Mesothelial cell of epicardium (in vitro differentiated cells): Measurements from ENCODE around the gene SOS2. TPM values are rescaled to one million over a fixed set of nuclear protein-coding genes. Genes with fewer than 3 reads are reported as not detected.

Experiments
- DNase-seq, 2 experiments: peaks; one replicate each; pipeline ENCODE4 v3.0.0; 2021; ENCODE audit warnings: low spot score in 2 of 2; ENCODE audit not compliant: unreplicated experiment in 2 of 2
- H3K27ac Mint-ChIP-seq: 2 replicates; pipeline ENCODE4 v1.8.0; 2021; ENCODE audit warnings: mixed read lengths
- H3K27me3 Mint-ChIP-seq: 2 replicates; pipeline ENCODE4 v1.8.0; 2021; ENCODE audit warnings: low read depth, mixed read lengths
- H3K36me3 Mint-ChIP-seq: 2 replicates; pipeline ENCODE4 v1.8.0; 2021; ENCODE audit warnings: mixed read lengths
- H3K4me1 Mint-ChIP-seq: 2 replicates; pipeline ENCODE4 v1.8.0; 2021; ENCODE audit warnings: mixed read lengths
- H3K4me3 Mint-ChIP-seq: 2 replicates; pipeline ENCODE4 v1.8.0; 2021; ENCODE audit warnings: mild to moderate bottlenecking, moderate library complexity, mixed read lengths
- H3K9me3 Mint-ChIP-seq: 2 replicates; pipeline ENCODE4 v1.8.0; 2021; ENCODE audit warnings: mixed read lengths
- total RNA-seq: library from RNA; stranded (reverse); gene quantifications from 3 replicates; pipeline ENCODE4 v1.2.1, GENCODE V29; 2021
- TF ChIP-seq, protein P1 (sequence below): fragments of 200-600 bp; sonication (generic); IDR thresholded peaks from one replicate; pipeline ENCODE4 v1.5.0; 2021; ENCODE audit warnings: antibody characterized with exemption; ENCODE audit not compliant: unreplicated experiment

SOS2 gene
- total RNA-seq, result 43.6 to 47.0 TPM (median 45.7 TPM) in 3 replicates

DNA sequence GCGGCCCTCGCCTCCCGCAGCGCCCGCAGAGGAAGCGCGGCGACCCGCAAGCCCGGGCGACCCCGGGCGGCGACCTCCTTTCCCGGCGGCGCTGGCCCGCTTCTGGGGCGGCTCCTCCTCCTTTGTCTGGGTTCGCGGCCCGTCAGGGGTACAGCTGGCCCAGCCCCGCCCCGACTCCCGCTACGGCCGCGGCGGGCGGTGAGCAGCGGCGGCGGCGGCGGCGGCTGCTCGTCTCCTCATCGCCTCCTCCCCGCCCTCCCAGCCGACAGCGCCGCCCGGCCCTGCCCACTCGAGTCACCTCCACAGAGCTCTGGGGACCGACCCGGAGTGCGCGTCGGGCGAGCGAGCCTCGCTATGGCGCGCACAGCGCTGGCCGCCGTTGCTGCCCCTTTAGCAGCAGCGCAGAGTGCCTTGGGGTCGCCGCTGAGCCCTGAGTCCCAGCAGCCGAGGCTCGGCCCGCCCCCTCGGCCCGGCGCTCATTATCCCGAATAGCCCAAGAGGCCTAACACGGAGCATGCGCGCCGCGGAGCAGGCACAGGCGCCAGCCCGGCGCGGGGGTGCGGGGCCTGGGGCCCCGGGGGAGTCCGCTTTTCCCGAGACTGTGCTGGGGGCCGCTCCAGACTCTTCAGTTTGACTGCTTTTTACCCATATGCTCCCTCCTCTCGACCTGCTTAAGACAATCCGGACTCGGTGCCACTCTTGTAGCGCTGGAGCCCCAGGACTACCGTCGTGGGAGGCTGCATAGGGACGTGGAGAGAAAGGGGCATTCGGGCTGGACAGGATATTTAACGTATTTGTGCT, at the start of gene SOS2:
Gene SOS2 (minus strand): TSS at position 104 of the 801 bp plus-strand sequence. CDS start 295 bp downstream, outside the sequence.
- Mint-ChIP-seq H3K4me1 (peaks cover 27% of the 10 kb centered on the region), H3K9me3 (peaks cover 4% of the 10 kb centered on the region), H3K36me3 (peaks cover 5% of the 10 kb centered on the region)

GRCh38 chr14:50272498-50272897, 41.1 kb upstream of the SOS2 start:
- H3K36me3 Mint-ChIP-seq, result peaks cover 23% of the 10 kb centered on the region
- H3K27me3 Mint-ChIP-seq, result no peaks in the 10 kb centered on the region
- TF ChIP-seq, protein P1, sequence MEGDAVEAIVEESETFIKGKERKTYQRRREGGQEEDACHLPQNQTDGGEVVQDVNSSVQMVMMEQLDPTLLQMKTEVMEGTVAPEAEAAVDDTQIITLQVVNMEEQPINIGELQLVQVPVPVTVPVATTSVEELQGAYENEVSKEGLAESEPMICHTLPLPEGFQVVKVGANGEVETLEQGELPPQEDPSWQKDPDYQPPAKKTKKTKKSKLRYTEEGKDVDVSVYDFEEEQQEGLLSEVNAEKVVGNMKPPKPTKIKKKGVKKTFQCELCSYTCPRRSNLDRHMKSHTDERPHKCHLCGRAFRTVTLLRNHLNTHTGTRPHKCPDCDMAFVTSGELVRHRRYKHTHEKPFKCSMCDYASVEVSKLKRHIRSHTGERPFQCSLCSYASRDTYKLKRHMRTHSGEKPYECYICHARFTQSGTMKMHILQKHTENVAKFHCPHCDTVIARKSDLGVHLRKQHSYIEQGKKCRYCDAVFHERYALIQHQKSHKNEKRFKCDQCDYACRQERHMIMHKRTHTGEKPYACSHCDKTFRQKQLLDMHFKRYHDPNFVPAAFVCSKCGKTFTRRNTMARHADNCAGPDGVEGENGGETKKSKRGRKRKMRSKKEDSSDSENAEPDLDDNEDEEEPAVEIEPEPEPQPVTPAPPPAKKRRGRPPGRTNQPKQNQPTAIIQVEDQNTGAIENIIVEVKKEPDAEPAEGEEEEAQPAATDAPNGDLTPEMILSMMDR, result no peak
- H3K9me3 Mint-ChIP-seq, result peaks cover 10% of the 10 kb centered on the region
- no peaks in the 10 kb centered on the region for H3K4me1 Mint-ChIP-seq
- H3K4me3 Mint-ChIP-seq, result no peak overlapping the region
- DNase-seq, result no peak
- no peak overlapping the region for H3K27ac Mint-ChIP-seq

More for the DNA sequence above, at the start of gene SOS2:
- TF ChIP-seq, protein P1, result no peak
- DNase-seq, result peak; percentile 83 to 87
- Mint-ChIP-seq H3K27me3 (no peaks in the 10 kb centered on the region), H3K27ac (peak within 1 kb of the TSS; percentile 95), H3K4me3 (peak within 1 kb of the TSS; percentile 83)

DNA sequence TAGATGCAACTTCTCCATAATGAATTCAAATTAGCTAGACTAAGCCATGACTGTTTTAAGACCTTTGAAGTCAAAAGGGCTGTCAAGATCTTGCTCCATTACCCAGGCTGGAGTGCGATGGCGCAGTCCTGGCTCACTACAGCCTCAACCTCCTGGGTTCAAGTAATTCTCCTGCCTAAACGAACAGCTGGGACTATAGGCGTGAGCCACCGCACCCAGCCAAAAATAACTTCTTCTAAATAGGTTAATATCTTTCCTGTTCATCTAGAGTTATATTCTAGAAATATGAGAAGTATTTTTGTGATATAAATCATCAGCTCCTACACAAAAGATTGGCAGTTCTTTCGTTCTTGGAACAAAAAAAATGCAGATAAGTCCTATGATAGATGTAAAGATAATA, 39.6 kb upstream of the SOS2 start:
- DNase-seq, result no peak
- TF ChIP-seq, protein P1, result no peak
- H3K4me1 Mint-ChIP-seq, result no peaks in the 10 kb centered on the region
- no peak overlapping the region for H3K4me3 Mint-ChIP-seq
- H3K9me3 Mint-ChIP-seq, result peaks cover 10% of the 10 kb centered on the region
- H3K36me3 Mint-ChIP-seq, result peaks cover 17% of the 10 kb centered on the region
- no peaks in the 10 kb centered on the region for H3K27me3 Mint-ChIP-seq
- H3K27ac Mint-ChIP-seq, result no peak overlapping the region

DNA sequence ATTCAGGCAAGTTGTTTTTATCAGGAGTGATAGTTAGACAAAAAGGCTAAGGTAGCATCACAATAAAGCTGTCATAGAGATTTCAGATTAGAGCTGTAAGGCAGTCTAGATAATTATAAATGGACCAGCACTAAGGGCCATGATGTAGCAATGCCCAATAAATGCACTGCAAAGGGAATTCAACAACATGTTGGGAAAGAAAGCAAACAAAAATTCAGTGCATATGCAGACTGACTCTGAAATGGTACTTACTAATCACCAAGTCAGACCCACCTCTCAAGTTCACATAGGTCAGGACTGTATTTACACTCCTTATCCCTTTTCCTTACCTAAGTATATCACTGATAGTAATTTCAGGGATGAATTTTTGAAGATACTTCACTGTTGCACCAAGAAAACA, 33.7 kb upstream of the SOS2 start:
- peaks cover 7% of the 10 kb centered on the region for H3K36me3 Mint-ChIP-seq
- H3K9me3 Mint-ChIP-seq, result no peaks in the 10 kb centered on the region
- H3K4me1 Mint-ChIP-seq, result peaks cover 5% of the 10 kb centered on the region
- no peak for DNase-seq
- H3K27ac Mint-ChIP-seq, result no peak overlapping the region
- TF ChIP-seq, protein P1, result no peak
- H3K27me3 Mint-ChIP-seq, result no peaks in the 10 kb centered on the region
- no peak overlapping the region for H3K4me3 Mint-ChIP-seq

- no peaks in the 10 kb centered on the region for H3K9me3 Mint-ChIP-seq
- H3K4me3 Mint-ChIP-seq, result no peak overlapping the region
- DNase-seq, result no peak
- peaks cover 4% of the 10 kb centered on the region for H3K36me3 Mint-ChIP-seq
- no peaks in the 10 kb centered on the region for H3K27me3 Mint-ChIP-seq
- peaks cover 5% of the 10 kb centered on the region for H3K4me1 Mint-ChIP-seq
- peak overlapping the region; percentile 7 for H3K27ac Mint-ChIP-seq
- TF ChIP-seq, protein P1, result no peak
Observed at GRCh38 chr14:50263321-50263720, 31.9 kb upstream of the SOS2 start.
